Cardiac muscle cell (in vitro differentiated cells and primary cell): ENCODE data around the gene SUSD3. TPM values are rescaled to one million over a fixed set of nuclear protein-coding genes. Genes with fewer than 3 reads are reported as not detected.

ENCODE experiments used
- DNase-seq, 2 donors: peaks; one replicate each; pipeline versions ENCODE4 v3.0.0 to v3.0.0-alpha.2; 2010 to 2017; ENCODE audit warnings: low read depth in 1 of 2, low spot score in 1 of 2
- H3K27ac ChIP-seq: fragments of 200-600 bp; sonication (generic); 2 replicates; pipeline ENCODE4 v1.5.1; 2016
- H3K27me3 ChIP-seq: fragments of 200-600 bp; sonication (generic); 2 replicates; pipeline ENCODE4 v1.6.0; 2016; ENCODE audit warnings: control low read depth
- H3K36me3 ChIP-seq: fragments of 200-600 bp; sonication (generic); 2 replicates; pipeline ENCODE4 v1.5.1; 2016; ENCODE audit warnings: control low read depth
- H3K4me1 ChIP-seq: fragments of 200-600 bp; sonication (generic); 2 replicates; pipeline ENCODE4 v1.8.1; 2017; ENCODE audit warnings: low read depth, mild to moderate bottlenecking, mixed run types
- H3K4me3 ChIP-seq: fragments of 200-600 bp; sonication (generic); 2 replicates; pipeline ENCODE4 v1.5.1; 2016; ENCODE audit warnings: mild to moderate bottlenecking
- H3K9me3 ChIP-seq: fragments of 200-600 bp; sonication (generic); 2 replicates; pipeline ENCODE4 v1.5.1; 2017; ENCODE audit warnings: low read depth, mild to moderate bottlenecking, control low read depth
- CTCF ChIP-seq: IDR thresholded peaks from 2 replicates; pipeline ENCODE4 v1.5.1; 2012; ENCODE audit warnings: low read depth, mild to moderate bottlenecking, low read length
- polyA plus RNA-seq: library from polyadenylated mRNA; unstranded; fragments of >200 nt; fragmentation: Nextera tagmentation; extraction: Ambion mirVana; gene quantifications from 2 replicates; pipeline ENCODE4 v1.2.1, GENCODE V29; 2016
- total RNA-seq: library from RNA; depleted of rRNA; stranded (reverse); fragments of >200 nt; gene quantifications from 2 replicates; pipeline ENCODE4 v1.2.3, GENCODE V29; 2016

Gene SUSD3
- total and polyA plus RNA-seq, 2 experiments from 2014 or later, result not detected

GRCh38 chr9:93095205-93096130 lies 37.0 kb downstream of the SUSD3 start:
- TF ChIP-seq CTCF, result no peak
- no peaks in the 10 kb centered on the region for H3K36me3 ChIP-seq
- H3K4me3 ChIP-seq, result peak overlapping the region; percentile 88
- H3K4me1 ChIP-seq, result peaks cover 9% of the 10 kb centered on the region
- DNase-seq, result peak; percentile 99 to 100
- H3K9me3 ChIP-seq, result no peaks in the 10 kb centered on the region
- peak overlapping the region; percentile 89 for H3K27ac ChIP-seq
- H3K27me3 ChIP-seq, result no peaks in the 10 kb centered on the region

GRCh38 chr9:93096131-93096802 lies 37.8 kb downstream of the SUSD3 start, which contains the start of gene CARD19:
Gene CARD19 (plus strand): TSS chr9:93096217. CDS start chr9:93096346, 129 bp downstream.
- Histone ChIP-seq H3K9me3 (no peaks in the 10 kb centered on the region), H3K27me3 (no peaks in the 10 kb centered on the region), H3K4me3 (peak within 1 kb of the TSS; percentile 88), H3K4me1 (peaks cover 9% of the 10 kb centered on the region), H3K36me3 (no peaks in the 10 kb centered on the region), H3K27ac (peak within 1 kb of the TSS; percentile 89)
- peak in 1 of 2 donors; percentile 27 for DNase-seq
- no peak for TF ChIP-seq CTCF

GRCh38 chr9:93096811-93097382 lies 38.4 kb downstream of the SUSD3 start:
- Histone ChIP-seq H3K4me3 (peak overlapping the region; percentile 88), H3K27ac (no peak overlapping the region), H3K36me3 (no peaks in the 10 kb centered on the region), H3K4me1 (peaks cover 9% of the 10 kb centered on the region), H3K9me3 (no peaks in the 10 kb centered on the region), H3K27me3 (no peaks in the 10 kb centered on the region)
- TF ChIP-seq CTCF, result no peak
- DNase-seq, result no peak

- Histone ChIP-seq H3K4me1 (peaks cover 9% of the 10 kb centered on the region), H3K27ac (no peak overlapping the region), H3K27me3 (no peaks in the 10 kb centered on the region), H3K9me3 (no peaks in the 10 kb centered on the region), H3K36me3 (no peaks in the 10 kb centered on the region), H3K4me3 (no peak overlapping the region)
- no peak for DNase-seq
- no peak for TF ChIP-seq CTCF
These were observed 39.2 kb downstream of the SUSD3 start for GRCh38 chr9:93097511-93098201.
